Endothelial cell of hepatic sinusoid (primary cell): ENCODE results near the gene LCTL.

Experiments used
- in situ Hi-C: cut with HindIII; loops from 2 replicates; pipeline ENCODE4 v1.10.0; 2017; ENCODE audit warnings: low sequenced_read_pairs

The LCTL gene

GRCh38 chr15:66565741-66566144 lies at the start of gene LCTL:
LCTL (minus strand) TSS chr15:66565998; CDS start chr15:66565365, 633 bp downstream.
- in situ Hi-C loops: no loop called here

GRCh38 chr15:66614951-66615760 lies 49.4 kb upstream of the LCTL start:
- in situ Hi-C loops: loop anchor here (5.0 kb wide), 1 partner anchor 107 kb away; no protein-coding TSS in a partner anchor

GRCh38 chr15:66614456-66614855 lies 48.7 kb upstream of the LCTL start:
- in situ Hi-C loops: no loop called here

GRCh38 chr15:66613743-66614142 lies 47.9 kb upstream of the LCTL start:
- in situ Hi-C loops: no loop called here

GRCh38 chr15:66611257-66612053 lies 45.7 kb upstream of the LCTL start:
- in situ Hi-C loops: no loop called here

GRCh38 chr15:66609876-66610275 lies 44.1 kb upstream of the LCTL start:
- in situ Hi-C loops: loop anchor here (5.0 kb wide), 1 partner anchor 57 kb away; no protein-coding TSS in a partner anchor

- in situ Hi-C loops: loop anchor here (5.0 kb wide), 1 partner anchor 58 kb away; no protein-coding TSS in a partner anchor
These were observed 43.1 kb upstream of the LCTL start for GRCh38 chr15:66608881-66609280.

- in situ Hi-C loops: loop anchor here (5.0 kb wide), 1 partner anchor 59 kb away; no protein-coding TSS in a partner anchor
These were observed 42.4 kb upstream of the LCTL start for GRCh38 chr15:66608159-66608558.

- in situ Hi-C loops: no loop called here
These were observed 37.7 kb upstream of the LCTL start for GRCh38 chr15:66603301-66604179.

- in situ Hi-C loops: no loop called here
These were observed 35.7 kb upstream of the LCTL start for GRCh38 chr15:66601521-66601920.

GRCh38 chr15:66600240-66600627 lies 34.4 kb upstream of the LCTL start:
- in situ Hi-C loops: no loop called here

GRCh38 chr15:66599536-66600239 lies 33.9 kb upstream of the LCTL start:
- in situ Hi-C loops: no loop called here

- in situ Hi-C loops: no loop called here
These were observed 32.5 kb upstream of the LCTL start for GRCh38 chr15:66598095-66598815.

GRCh38 chr15:66595931-66596545 lies 30.2 kb upstream of the LCTL start:
- in situ Hi-C loops: no loop called here

GRCh38 chr15:66595332-66595731 lies 29.5 kb upstream of the LCTL start:
- in situ Hi-C loops: no loop called here

- in situ Hi-C loops: no loop called here
These were observed 29.0 kb upstream of the LCTL start for GRCh38 chr15:66594836-66595235.

GRCh38 chr15:66594344-66594743 lies 28.5 kb upstream of the LCTL start:
- in situ Hi-C loops: no loop called here

- in situ Hi-C loops: no loop called here
These were observed 27.5 kb upstream of the LCTL start for GRCh38 chr15:66593219-66593780.
